HUES6 (cell line): ENCODE results near the gene NACAD.

Source experiments
- H3K27ac ChIP-seq: 2 replicates; pipeline ENCODE4 v1.7.0; 2013; ENCODE audit warnings: low read depth, mild to moderate bottlenecking, low read length, inconsistent platforms
- H3K27me3 ChIP-seq: 2 replicates; pipeline ENCODE4 v1.6.1; 2013; ENCODE audit warnings: low read length; ENCODE audit not compliant: control insufficient read depth, insufficient read depth
- H3K36me3 ChIP-seq: 2 replicates; pipeline ENCODE4 v1.6.1; 2013; ENCODE audit warnings: low read length; ENCODE audit not compliant: control insufficient read depth, insufficient read depth
- H3K4me1 ChIP-seq: 2 replicates; pipeline ENCODE4 v1.6.1; 2013; ENCODE audit warnings: low read length; ENCODE audit not compliant: control insufficient read depth, insufficient read depth
- H3K4me3 ChIP-seq: 2 replicates; pipeline ENCODE4 v1.5.1; 2013; ENCODE audit warnings: low read depth, low read length
- H3K9ac ChIP-seq: one replicate; pipeline ENCODE4 v1.6.1; 2013; ENCODE audit warnings: mild to moderate bottlenecking, low read length
- H3K9me3 ChIP-seq: 2 replicates; pipeline ENCODE4 v1.6.1; 2013; ENCODE audit warnings: low read depth, low read length; ENCODE audit not compliant: control insufficient read depth, insufficient read depth

NACAD gene

GRCh38 chr7:45071528-45071927 lies 17.2 kb downstream of the NACAD start:
- H3K9me3 ChIP-seq = no peaks in the 10 kb centered on the region
- H3K27ac ChIP-seq = no peak overlapping the region
- peaks cover 65% of the 10 kb centered on the region for H3K36me3 ChIP-seq
- no peak overlapping the region for H3K4me3 ChIP-seq
- H3K4me1 ChIP-seq = peaks cover 9% of the 10 kb centered on the region; the same call in 1 of the 2 replicates
- no peaks in the 10 kb centered on the region for H3K27me3 ChIP-seq
- H3K9ac ChIP-seq = no peak overlapping the region

DNA sequence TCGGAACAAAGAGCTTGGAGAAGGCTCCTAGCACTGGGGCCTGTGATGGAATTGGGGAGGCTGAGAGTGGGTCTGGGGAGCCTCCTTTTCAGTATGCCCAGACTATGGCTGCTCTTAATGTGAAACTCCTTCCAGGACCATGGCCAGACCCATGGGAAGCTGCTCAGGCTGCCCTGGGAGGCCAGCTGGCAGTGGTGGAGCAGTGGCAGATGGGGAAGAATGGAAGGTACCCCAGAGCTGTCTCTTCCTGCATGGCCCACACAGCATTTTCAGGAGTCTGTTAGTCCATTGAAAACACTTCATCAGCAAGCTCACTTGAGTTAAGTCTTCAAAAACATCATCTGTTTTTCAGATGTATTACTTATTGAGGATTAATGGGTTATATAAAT lies 18.5 kb downstream of the NACAD start:
- Histone ChIP-seq H3K36me3 (peaks cover 58% of the 10 kb centered on the region), H3K9ac (no peak overlapping the region), H3K4me1 (peaks cover 9% of the 10 kb centered on the region; the same call in 1 of the 2 replicates), H3K4me3 (no peak overlapping the region), H3K9me3 (no peaks in the 10 kb centered on the region), H3K27ac (no peak overlapping the region), H3K27me3 (no peaks in the 10 kb centered on the region)

DNA sequence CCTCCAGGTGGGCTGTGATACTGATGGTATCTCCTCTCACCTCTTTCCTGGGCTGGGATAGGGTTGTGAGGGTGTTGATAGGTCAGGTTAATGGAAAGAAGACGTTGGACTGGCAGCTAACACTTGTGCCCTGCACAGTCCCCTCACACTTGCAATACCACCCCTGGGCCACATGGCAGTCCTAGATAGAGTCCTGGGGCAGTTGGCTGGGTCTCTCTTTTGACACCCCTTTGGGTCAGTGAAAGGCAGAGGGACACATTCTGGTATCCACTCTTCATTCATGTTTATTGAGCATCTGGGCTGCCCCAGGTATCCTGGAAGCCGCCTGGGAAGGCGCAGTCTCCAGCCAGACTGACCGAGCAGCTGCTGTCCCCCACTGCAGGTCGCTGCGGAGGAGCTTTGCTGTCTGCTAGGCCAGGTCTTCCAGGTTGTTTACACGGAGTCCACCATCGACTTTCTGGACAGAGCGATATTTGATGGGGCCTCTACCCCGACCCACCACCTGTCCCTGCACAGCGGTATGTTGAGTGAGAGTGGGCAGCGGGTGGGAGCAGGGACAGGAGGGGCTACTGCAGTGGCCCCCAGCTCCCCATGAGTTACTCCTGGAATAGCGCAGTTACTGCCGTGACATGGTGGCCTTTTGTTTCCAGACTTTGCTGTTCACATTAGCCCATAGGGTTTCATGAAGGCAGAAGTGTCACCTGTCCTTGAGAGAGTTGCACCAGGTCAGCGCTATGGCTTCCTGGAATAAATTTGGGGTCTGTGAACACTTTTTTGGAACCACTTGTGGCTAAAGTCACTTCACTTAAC lies 19.1 kb downstream of the NACAD start:
- Histone ChIP-seq H3K36me3 (peaks cover 55% of the 10 kb centered on the region), H3K9ac (no peak overlapping the region), H3K4me1 (peaks cover 9% of the 10 kb centered on the region; the same call in 1 of the 2 replicates), H3K9me3 (no peaks in the 10 kb centered on the region), H3K27ac (no peak overlapping the region), H3K27me3 (no peaks in the 10 kb centered on the region), H3K4me3 (no peak overlapping the region)

DNA sequence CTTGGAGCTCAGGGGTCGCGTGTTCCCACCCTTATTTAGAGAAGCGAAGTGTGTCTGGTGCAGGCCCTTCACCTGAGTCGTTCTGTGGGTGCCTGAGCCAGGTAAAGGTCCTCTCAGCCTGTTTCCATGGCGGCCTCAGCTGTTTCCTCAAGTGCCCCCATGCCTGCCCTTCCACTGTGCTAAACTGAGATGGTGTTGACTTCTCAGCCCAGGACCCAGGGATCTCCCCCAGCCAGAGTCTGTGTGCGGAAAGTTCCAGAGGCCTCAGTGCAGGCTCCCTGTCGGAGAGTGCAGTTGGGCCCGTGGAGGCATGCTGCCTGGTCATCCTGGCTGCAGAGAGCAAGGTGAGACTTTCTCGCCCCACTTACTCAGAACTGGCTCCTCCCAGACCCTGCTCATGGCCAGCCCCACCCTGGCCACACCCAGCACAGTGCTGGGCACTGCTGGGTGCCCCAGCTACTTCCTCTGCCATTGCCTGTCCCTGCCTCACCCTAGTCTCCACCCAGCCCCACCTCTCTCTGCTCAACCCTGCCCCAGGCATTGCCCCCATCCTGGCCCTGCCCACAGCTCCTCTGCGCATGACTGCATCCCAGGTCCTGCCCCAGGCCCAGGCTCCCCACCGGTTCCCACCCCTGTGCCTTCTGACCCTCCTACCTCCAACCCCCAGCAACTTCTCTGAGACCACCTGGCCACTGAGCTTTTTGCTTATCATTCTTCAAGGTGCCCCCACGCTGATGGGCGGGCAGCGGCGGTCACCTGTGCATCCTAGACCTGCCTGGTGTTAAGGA lies 20.3 kb downstream of the NACAD start:
- Histone ChIP-seq H3K4me3 (no peak overlapping the region), H3K9ac (no peak overlapping the region), H3K36me3 (peaks cover 53% of the 10 kb centered on the region), H3K27me3 (no peaks in the 10 kb centered on the region), H3K9me3 (no peaks in the 10 kb centered on the region), H3K27ac (no peak overlapping the region), H3K4me1 (peaks cover 9% of the 10 kb centered on the region; the same call in 1 of the 2 replicates)

DNA sequence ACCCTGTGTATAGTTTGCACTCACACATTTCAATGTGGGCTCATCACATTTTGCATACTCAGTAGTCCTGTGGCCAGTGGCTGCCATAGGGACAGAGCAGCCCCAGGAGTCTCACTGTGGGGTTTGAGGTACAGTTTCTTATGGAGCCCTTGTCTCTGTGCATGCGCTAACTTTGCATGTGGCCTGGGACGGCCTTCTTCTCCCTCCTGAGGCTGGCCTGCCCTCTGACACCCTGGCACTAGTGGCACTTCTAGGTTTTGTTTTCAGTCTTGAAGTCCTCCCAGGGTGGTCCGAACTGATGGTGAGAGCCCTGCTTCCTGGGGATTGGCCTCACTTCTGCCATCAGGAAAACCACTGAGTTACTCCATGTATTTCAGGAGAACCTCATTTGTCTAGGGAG lies 21.2 kb downstream of the NACAD start:
- peaks cover 49% of the 10 kb centered on the region for H3K36me3 ChIP-seq

GRCh38 chr7:45066409-45066808 lies 22.4 kb downstream of the NACAD start:
- Histone ChIP-seq H3K9ac (no peak overlapping the region), H3K27ac (no peak overlapping the region), H3K4me1 (no peaks in the 10 kb centered on the region), H3K27me3 (no peaks in the 10 kb centered on the region), H3K9me3 (no peaks in the 10 kb centered on the region), H3K4me3 (no peak overlapping the region), H3K36me3 (peaks cover 43% of the 10 kb centered on the region)

More for the DNA sequence above, 21.2 kb downstream of the NACAD start:
- Histone ChIP-seq H3K4me1 (peaks cover 7% of the 10 kb centered on the region; the same call in 1 of the 2 replicates), H3K4me3 (no peak overlapping the region), H3K9me3 (no peaks in the 10 kb centered on the region), H3K27ac (no peak overlapping the region), H3K9ac (no peak overlapping the region), H3K27me3 (no peaks in the 10 kb centered on the region)

DNA sequence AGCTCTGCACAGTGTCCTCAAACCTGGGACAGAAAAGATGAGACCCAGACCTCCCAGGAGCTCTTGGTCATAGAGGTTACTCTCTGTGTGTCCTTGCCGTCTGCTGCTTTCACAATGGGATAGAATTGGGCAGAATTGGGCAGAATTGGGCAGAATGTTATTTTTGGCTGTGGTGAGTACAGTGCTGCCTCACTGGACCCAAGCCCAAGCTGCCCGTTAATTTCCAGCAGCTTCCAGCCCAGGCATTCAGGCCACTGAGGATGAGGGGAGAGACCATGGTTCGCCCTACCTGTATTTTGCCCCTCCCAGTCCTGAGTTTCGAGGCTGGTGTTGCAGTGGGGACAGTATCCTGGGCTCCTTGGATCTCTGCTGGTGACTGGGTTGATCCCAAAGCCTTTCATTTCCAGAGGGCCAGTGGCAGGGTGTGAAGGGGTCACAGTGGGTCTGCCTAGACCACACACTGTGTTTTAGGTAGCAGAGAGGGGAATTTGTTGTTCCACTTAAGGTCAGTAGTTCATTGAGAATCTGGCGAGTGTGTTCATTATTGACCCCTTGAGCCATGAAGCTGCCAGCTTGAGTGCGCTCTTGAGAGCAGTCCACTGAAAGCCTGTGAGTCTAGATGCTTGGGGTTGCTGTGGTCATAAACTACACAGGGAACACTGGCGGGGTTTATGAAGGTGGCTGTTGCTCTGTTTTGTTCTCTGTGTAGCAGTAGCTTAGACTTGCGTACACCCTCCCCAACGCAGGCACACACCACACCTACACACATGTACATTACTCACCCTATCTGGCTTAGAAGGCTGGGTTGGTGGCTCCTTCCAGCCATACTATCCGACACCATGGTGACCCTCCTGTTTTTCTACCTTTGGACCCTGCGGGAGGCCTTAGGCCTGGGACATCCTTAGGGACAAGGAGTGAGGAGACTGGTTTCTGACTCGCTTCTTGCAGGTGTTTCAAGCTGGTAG lies 23.5 kb downstream of the NACAD start:
- no peaks in the 10 kb centered on the region for H3K4me1 ChIP-seq
- no peaks in the 10 kb centered on the region for H3K27me3 ChIP-seq
- no peaks in the 10 kb centered on the region for H3K9me3 ChIP-seq
- H3K4me3 ChIP-seq = no peak overlapping the region
- H3K9ac ChIP-seq = no peak overlapping the region
- H3K36me3 ChIP-seq = peaks cover 42% of the 10 kb centered on the region
- H3K27ac ChIP-seq = no peak overlapping the region

GRCh38 chr7:45064047-45064725 lies 24.6 kb downstream of the NACAD start:
- H3K27me3 ChIP-seq = no peaks in the 10 kb centered on the region
- no peak overlapping the region for H3K27ac ChIP-seq
- H3K9me3 ChIP-seq = no peaks in the 10 kb centered on the region
- H3K9ac ChIP-seq = no peak overlapping the region
- no peak overlapping the region for H3K4me3 ChIP-seq
- H3K4me1 ChIP-seq = no peaks in the 10 kb centered on the region
- peaks cover 31% of the 10 kb centered on the region for H3K36me3 ChIP-seq

DNA sequence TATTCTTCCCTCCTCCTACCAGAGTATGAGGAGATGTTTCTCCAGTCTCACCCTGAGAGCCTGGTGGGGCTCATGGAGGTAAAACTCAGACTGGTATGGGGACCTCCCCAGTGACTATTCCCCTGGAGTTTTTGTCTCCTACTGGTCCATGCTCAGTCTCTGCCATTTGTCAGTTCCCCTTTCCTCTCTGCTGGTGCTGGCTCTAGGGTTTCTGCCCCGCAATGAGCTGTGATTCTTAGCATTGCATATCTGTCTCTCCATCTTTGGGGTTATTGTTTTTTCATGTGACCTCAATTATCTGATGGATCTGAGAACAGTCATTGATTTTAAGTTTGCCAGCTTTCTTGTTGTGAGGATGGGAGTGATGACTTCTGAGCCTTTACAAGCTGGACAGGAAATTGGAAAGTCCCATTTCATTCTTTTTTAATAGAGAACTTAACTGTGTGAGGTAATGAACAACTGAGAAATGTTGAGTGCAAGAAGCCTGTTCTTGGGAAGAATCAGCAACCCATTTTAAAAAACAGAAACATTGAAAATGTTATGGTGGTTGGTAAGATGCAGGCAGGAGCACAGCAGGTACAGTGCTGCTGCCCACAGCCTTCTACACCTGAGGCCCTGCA lies 26.9 kb downstream of the NACAD start:
- H3K9ac ChIP-seq = no peak overlapping the region

GRCh38 chr7:45061352-45061751 lies 27.4 kb downstream of the NACAD start:
- no peaks in the 10 kb centered on the region for H3K27me3 ChIP-seq
- H3K4me3 ChIP-seq = no peak overlapping the region
- H3K27ac ChIP-seq = no peak overlapping the region
- H3K36me3 ChIP-seq = peaks cover 18% of the 10 kb centered on the region
- no peak overlapping the region for H3K9ac ChIP-seq
- no peaks in the 10 kb centered on the region for H3K4me1 ChIP-seq
- no peaks in the 10 kb centered on the region for H3K9me3 ChIP-seq

More for the DNA sequence above, 26.9 kb downstream of the NACAD start:
- H3K4me3 ChIP-seq = no peak overlapping the region
- peaks cover 18% of the 10 kb centered on the region for H3K36me3 ChIP-seq
- no peaks in the 10 kb centered on the region for H3K27me3 ChIP-seq
- H3K27ac ChIP-seq = no peak overlapping the region
- H3K4me1 ChIP-seq = no peaks in the 10 kb centered on the region
- H3K9me3 ChIP-seq = no peaks in the 10 kb centered on the region
